ENCODE results near the gene MMP12. TPM values are rescaled to one million over a fixed set of nuclear protein-coding genes. Genes with fewer than 3 reads are reported as not detected.

Gene MMP12
- total and polyA plus RNA-seq, 9 donors: not detected

DNA sequence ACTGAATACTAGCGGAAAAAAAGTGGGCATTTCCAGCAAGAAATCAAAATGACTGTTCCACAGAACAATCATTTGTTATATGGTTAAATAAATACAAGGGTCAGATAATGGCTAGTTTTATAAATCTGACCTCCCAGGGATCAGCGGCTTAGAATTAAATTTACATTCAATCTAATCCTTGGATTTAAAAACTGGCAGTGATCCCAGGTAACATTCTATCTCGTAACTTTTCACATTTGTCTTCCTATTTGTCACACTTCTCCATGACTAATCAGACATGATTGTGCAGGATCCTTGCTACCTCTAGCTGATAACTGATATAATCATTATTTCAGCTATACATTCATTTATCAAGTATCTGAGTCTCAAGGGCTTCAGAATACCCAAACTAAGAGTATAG is 28.5 kb downstream of the MMP12 start:
- Histone ChIP-seq H3K4me1 (ENCODE audit: insufficient read depth) (no peaks in the 10 kb centered on the region), H3K36me3 (no peaks in the 10 kb centered on the region), H3K27me3 (no peaks in the 10 kb centered on the region), H3K27ac (no peak overlapping the region), H3K9me3 (no peaks in the 10 kb centered on the region), H3K4me3 (no peak overlapping the region)
- TF ChIP-seq EP300 (IDR thresholded peaks at IDR 0.05): no peak
- TF ChIP-seq, protein P1, sequence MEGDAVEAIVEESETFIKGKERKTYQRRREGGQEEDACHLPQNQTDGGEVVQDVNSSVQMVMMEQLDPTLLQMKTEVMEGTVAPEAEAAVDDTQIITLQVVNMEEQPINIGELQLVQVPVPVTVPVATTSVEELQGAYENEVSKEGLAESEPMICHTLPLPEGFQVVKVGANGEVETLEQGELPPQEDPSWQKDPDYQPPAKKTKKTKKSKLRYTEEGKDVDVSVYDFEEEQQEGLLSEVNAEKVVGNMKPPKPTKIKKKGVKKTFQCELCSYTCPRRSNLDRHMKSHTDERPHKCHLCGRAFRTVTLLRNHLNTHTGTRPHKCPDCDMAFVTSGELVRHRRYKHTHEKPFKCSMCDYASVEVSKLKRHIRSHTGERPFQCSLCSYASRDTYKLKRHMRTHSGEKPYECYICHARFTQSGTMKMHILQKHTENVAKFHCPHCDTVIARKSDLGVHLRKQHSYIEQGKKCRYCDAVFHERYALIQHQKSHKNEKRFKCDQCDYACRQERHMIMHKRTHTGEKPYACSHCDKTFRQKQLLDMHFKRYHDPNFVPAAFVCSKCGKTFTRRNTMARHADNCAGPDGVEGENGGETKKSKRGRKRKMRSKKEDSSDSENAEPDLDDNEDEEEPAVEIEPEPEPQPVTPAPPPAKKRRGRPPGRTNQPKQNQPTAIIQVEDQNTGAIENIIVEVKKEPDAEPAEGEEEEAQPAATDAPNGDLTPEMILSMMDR (IDR thresholded peaks at IDR 0.05): no peak
- no peak for DNase-seq
- WGBS, 3 donors: 40 to 54% (median 47%) methylated on average over 3 of the region's 3 CpGs
- intact Hi-C loops (cut with DNase I): no loop called here

- whole genome bisulfite sequencing, 3 donors: 76 to 85% (median 85%) methylated on average over 4 of the region's 4 CpGs
- Histone ChIP-seq H3K4me3 (no peak within 1 kb of the TSS), H3K27ac (no peak within 1 kb of the TSS), H3K4me1 (ENCODE audit: insufficient read depth) (no peaks in the 10 kb centered on the region), H3K9me3 (no peaks in the 10 kb centered on the region), H3K27me3 (no peaks in the 10 kb centered on the region), H3K36me3 (no peaks in the 10 kb centered on the region)
- TF ChIP-seq EP300 (IDR thresholded peaks at IDR 0.05): no peak
- TF ChIP-seq, protein P1 (IDR thresholded peaks at IDR 0.05): no peak
- TF ChIP-seq POLR2A (IDR thresholded peaks at IDR 0.05): no peak
- intact Hi-C loops (cut with DNase I): no loop called here
- no peak for DNase-seq
Observed at GRCh38 chr11:102843489-102843888, 31.3 kb downstream of the MMP12 start, which contains the start of gene MMP3. TSS of gene MMP3 (minus strand) at chr11:102843609. CDS start at chr11:102843546, 63 bp downstream.

- Histone ChIP-seq H3K4me3 (no peak overlapping the region), H3K27me3 (no peaks in the 10 kb centered on the region), H3K27ac (no peak overlapping the region), H3K9me3 (no peaks in the 10 kb centered on the region), H3K4me1 (ENCODE audit: insufficient read depth) (no peaks in the 10 kb centered on the region), H3K36me3 (no peaks in the 10 kb centered on the region)
- intact Hi-C loops (cut with DNase I): no loop called here
- DNase-seq: no peak
- no peak for TF ChIP-seq EP300 (IDR thresholded peaks at IDR 0.05)
- no peak for TF ChIP-seq POLR2A (IDR thresholded peaks at IDR 0.05)
- TF ChIP-seq, protein P1 (IDR thresholded peaks at IDR 0.05): no peak
- 1 to 30% (median 25%) methylated on average over 1 of the region's 1 CpG for WGBS, 3 donors
Observed at GRCh38 chr11:102842930-102843329, 31.9 kb downstream of the MMP12 start.

- H3K4me3 ChIP-seq: no peak overlapping the region
- H3K27ac ChIP-seq: no peak overlapping the region
- no peaks in the 10 kb centered on the region for H3K36me3 ChIP-seq
- H3K4me1 ChIP-seq (ENCODE audit: insufficient read depth): no peaks in the 10 kb centered on the region
- TF ChIP-seq, protein P1 (IDR thresholded peaks at IDR 0.05): no peak
- TF ChIP-seq POLR2A (IDR thresholded peaks at IDR 0.05): no peak
- no peak for TF ChIP-seq EP300 (IDR thresholded peaks at IDR 0.05)
- DNase-seq: no peak
- intact Hi-C loops (cut with DNase I): no loop called here
- WGBS, 3 donors: 36 to 43% (median 42%) methylated on average over 5 of the region's 5 CpGs
- H3K9me3 ChIP-seq: no peaks in the 10 kb centered on the region
- no peaks in the 10 kb centered on the region for H3K27me3 ChIP-seq
Observed at GRCh38 chr11:102840018-102840417, 34.8 kb downstream of the MMP12 start.

All from ovary (tissue), 9 donors.